Effector memory CD8-positive, alpha-beta T cell (primary cell): ENCODE data around the gene TLX2.

Experiments
- ATAC-seq: fragments of 150-1000 bp; cut with Tn5 transposase; replicated peaks from 2 replicates; pipeline ENCODE4 v1.10.0; 2021; ENCODE audit warnings: mild to moderate bottlenecking, moderate library complexity
- DNase-seq, 3 experiments: peaks; one replicate each; pipeline ENCODE4 v3.0.0; 2021
- H3K27ac Mint-ChIP-seq, 2 donors: one replicate each; pipeline ENCODE4 v1.8.0; 2022; ENCODE audit warnings: mild to moderate bottlenecking in 2 of 2, mixed read lengths in 2 of 2, moderate library complexity in 2 of 2
- H3K27me3 Mint-ChIP-seq, 2 donors: one replicate each; pipeline ENCODE4 v1.8.0; 2022; ENCODE audit warnings: mixed read lengths in 2 of 2
- H3K36me3 Mint-ChIP-seq: one replicate; pipeline ENCODE4 v1.8.0; 2022; ENCODE audit warnings: mild to moderate bottlenecking, moderate library complexity, mixed read lengths; ENCODE audit not compliant: insufficient read depth
- H3K4me1 Mint-ChIP-seq, 2 donors: one replicate each; pipeline ENCODE4 v1.8.0; 2022; ENCODE audit warnings: low read depth in 2 of 2, mixed read lengths in 2 of 2
- H3K4me3 Mint-ChIP-seq, 2 donors: one replicate each; pipeline ENCODE4 v1.8.0; 2022; ENCODE audit warnings: mild to moderate bottlenecking in 2 of 2, mixed read lengths in 2 of 2, moderate library complexity in 2 of 2
- H3K9me3 Mint-ChIP-seq, 2 donors: one replicate each; pipeline ENCODE4 v1.8.0; 2022; ENCODE audit warnings: mixed read lengths in 2 of 2

The TLX2 gene

GRCh38 chr2:74511104-74511989 is 2.9 kb upstream of the TLX2 start:
- DNase-seq (no peak), ATAC-seq (no peak)
- Mint-ChIP-seq H3K4me1 (peaks cover 27 to 42% of the 10 kb centered on the region in 2 donors), H3K27ac (no peak overlapping the region), H3K27me3 (peaks cover 17 to 49% of the 10 kb centered on the region in 2 donors), H3K36me3 (peaks cover 23% of the 10 kb centered on the region), H3K4me3 (no peak overlapping the region), H3K9me3 (no peaks in the 10 kb centered on the region)

DNA sequence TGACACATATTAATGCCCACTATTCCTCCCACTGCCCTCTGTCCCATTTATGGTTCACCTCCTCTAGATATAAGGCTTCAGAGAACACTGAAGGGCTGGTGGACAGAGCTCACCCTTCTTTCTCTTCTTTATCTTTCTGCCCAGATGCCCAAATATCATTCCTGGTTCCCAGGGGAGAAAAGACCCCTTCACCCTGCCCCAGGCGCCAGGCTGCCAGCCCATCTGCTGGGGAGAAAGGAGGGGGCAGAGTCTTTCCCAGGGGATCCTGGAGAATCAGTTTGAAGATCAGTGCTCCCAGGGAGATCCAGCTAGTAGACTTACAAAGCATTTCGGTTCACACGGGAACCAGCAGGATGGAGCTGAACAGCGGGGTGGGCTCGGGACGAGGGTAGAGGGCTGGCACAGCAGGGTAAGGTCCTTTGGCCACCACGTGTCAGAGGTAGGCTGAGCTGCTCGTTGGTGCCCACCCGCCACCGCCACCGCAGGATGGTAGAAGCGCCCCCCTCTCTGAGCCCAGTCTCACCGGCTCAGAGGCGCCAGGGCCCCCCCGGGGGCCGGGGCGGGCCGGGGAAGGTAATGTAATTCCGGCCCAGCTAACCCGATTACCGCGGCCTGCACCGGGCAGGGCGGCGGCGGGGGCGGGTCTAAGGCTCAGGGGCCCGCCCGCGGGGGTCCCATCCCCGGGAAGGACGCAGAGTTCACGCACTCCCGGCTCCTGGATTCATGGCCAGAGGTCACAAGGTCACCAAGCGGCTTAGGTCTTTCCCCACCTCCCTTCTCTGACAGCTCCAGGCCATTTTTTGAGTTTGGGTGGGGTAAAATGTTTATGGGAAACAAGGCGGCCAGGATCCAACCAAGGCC is 1.3 kb upstream of the TLX2 start:
- DNase-seq, result no peak
- Mint-ChIP-seq H3K36me3 (peaks cover 20% of the 10 kb centered on the region), H3K27ac (no peak overlapping the region), H3K9me3 (no peaks in the 10 kb centered on the region), H3K4me3 (peak overlapping the region; percentile 50 to 59), H3K4me1 (peaks cover 16 to 31% of the 10 kb centered on the region in 2 donors), H3K27me3 (peaks cover 33 to 65% of the 10 kb centered on the region in 2 donors)
- ATAC-seq, result no peak

DNA sequence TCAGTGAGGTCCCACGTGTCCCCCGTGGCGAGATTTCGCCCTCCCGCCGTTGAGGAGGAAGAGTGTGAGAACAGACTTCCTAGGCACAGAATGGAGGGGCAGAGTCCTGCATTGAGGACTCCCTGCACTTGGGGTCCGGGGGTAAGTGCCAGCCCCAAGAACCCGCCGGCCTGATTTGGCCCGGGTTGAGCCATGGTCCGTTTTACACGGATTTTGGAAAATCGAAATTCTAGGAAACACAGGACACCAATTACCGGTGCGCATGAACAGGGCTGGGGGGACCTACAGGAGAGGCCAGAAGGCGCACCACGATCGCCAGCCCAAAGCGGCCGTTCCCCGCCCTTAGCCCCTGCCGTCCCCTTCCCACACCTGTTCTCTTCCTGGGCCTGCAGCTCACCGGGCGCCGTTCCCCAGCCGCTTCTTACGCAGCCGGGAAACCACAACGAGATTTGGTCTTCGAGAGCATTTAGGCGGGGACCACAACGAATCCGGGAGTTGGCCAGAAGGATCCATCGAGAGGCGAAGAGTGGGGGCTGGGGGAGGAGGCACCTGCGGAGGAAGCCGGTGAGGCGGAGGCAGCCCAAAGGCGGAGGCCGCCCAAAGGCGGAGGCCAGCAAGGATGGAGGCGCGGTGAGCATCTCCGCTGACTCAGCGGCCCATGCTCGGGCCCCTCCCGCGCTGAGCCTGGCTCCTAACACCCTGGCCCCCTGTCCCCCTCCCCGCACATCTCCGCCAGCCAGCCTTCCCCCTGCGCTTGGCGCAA is 464 bp upstream of the TLX2 start:
- peaks cover 41 to 73% of the 10 kb centered on the region in 2 donors for H3K27me3 Mint-ChIP-seq

DNA sequence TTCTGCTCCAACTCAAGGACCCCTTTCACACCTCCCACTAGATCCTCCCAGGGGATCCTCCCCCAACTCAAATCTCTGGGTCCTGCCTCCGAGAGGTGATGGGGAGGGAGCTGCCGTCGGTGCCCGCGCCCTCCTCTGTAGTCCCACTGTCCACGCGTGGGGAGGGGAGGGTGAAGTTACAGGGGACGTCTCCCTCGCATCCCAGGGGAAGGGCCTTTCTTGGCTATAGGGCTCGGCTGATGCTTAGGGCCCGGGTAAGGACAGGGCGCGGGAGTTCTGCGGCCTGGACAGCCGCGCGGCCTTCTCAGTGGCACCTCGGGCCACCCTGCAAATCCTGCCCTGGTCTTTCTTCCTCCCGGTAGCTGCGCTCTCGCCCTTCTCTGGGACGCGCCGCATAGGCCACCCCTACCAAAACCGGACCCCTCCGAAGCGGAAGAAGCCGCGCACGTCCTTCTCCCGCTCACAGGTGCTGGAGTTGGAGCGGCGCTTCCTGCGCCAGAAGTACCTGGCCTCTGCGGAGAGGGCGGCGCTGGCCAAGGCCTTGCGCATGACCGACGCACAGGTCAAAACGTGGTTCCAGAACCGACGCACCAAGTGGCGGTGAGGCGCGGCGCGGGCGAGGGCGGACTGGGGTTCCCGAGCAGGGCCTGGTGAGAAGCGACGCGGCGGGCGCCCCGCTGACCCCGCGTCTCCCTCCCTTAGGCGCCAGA is 1.2 kb downstream of the TLX2 start:
- H3K27ac Mint-ChIP-seq, result peak overlapping the region in 1 of 2 donors; percentile 59
- H3K9me3 Mint-ChIP-seq, result no peaks in the 10 kb centered on the region
- DNase-seq (no peak), ATAC-seq (peak; percentile 12)
- H3K4me1 Mint-ChIP-seq, result peaks cover 9 to 24% of the 10 kb centered on the region in 2 donors
- peak overlapping the region; percentile 72 for H3K4me3 Mint-ChIP-seq
- peaks cover 57 to 90% of the 10 kb centered on the region in 2 donors for H3K27me3 Mint-ChIP-seq
- peaks cover 12% of the 10 kb centered on the region for H3K36me3 Mint-ChIP-seq

More for the DNA sequence above, 464 bp upstream of the TLX2 start:
- peak; percentile 15 for ATAC-seq
- Mint-ChIP-seq H3K4me3 (peak overlapping the region; percentile 50 to 59), H3K9me3 (no peaks in the 10 kb centered on the region), H3K27ac (no peak overlapping the region), H3K36me3 (peaks cover 12% of the 10 kb centered on the region), H3K4me1 (peaks cover 9 to 24% of the 10 kb centered on the region in 2 donors)
- no peak for DNase-seq

GRCh38 chr2:74515981-74516633 is 1.9 kb downstream of the TLX2 start:
- peak; percentile 74 for ATAC-seq
- Mint-ChIP-seq H3K4me1 (peaks cover 9 to 24% of the 10 kb centered on the region in 2 donors), H3K27me3 (peaks cover 64 to 93% of the 10 kb centered on the region in 2 donors), H3K4me3 (peak overlapping the region; percentile 72), H3K9me3 (no peaks in the 10 kb centered on the region), H3K36me3 (peaks cover 12% of the 10 kb centered on the region), H3K27ac (no peak overlapping the region)
- DNase-seq, result peak in 2 of 3 experiments; percentile 45 to 46

DNA sequence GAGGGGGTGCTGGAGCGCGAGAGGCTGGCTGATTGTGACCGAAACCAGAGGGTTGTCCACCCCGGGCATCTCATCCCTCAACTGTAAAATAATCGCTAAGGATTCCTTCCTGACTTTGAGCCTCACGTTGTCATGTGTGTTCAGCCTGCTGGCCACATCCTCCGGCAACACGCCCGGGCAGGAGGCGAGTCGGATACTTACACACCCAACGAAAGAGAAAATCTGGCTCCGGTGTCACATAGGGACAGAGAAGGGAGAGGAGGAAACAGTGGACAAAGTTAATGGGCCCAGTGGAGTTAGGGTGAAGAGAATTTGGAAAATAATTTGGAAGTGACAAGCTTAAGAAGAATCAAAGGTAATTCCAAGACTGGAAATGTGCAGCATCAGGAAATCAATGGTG is 2.4 kb downstream of the TLX2 start:
- Mint-ChIP-seq H3K9me3 (no peaks in the 10 kb centered on the region), H3K27me3 (peaks cover 66 to 92% of the 10 kb centered on the region in 2 donors), H3K4me1 (peaks cover 9 to 24% of the 10 kb centered on the region in 2 donors), H3K27ac (no peak overlapping the region), H3K4me3 (peak overlapping the region; percentile 72), H3K36me3 (peaks cover 12% of the 10 kb centered on the region)
- no peak for ATAC-seq
- no peak for DNase-seq

GRCh38 chr2:74522516-74522915 is 8.3 kb downstream of the TLX2 start:
- peaks cover 14% of the 10 kb centered on the region for H3K36me3 Mint-ChIP-seq
- no peak for ATAC-seq
- no peak overlapping the region for H3K4me3 Mint-ChIP-seq
- no peaks in the 10 kb centered on the region for H3K9me3 Mint-ChIP-seq
- no peak overlapping the region for H3K27ac Mint-ChIP-seq
- peaks cover 0 to 6% of the 10 kb centered on the region in 2 donors for H3K4me1 Mint-ChIP-seq
- no peak for DNase-seq
- peaks cover 37 to 40% of the 10 kb centered on the region in 2 donors for H3K27me3 Mint-ChIP-seq

DNA sequence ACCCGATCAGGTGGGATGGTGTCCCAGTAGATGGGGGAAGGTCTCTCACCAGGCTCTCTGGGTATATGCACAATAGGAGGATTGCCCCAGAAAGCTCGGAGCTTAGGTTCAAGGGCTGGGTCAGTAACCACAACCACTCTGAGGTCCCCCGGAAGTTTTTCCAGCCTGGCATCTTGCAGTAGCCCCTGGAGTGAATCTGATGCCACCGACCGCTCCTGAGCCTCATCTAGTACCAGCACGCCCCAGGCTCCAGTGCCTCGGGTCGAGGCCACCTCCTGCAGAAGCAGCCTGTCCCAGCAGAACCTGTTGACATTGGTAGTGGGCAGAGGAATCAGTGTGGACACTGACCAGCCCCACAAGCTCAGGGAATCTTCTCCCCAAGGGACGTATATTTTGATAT is 9.8 kb downstream of the TLX2 start:
- Mint-ChIP-seq H3K4me3 (no peak overlapping the region), H3K27ac (no peak overlapping the region), H3K4me1 (peaks cover 10 to 18% of the 10 kb centered on the region in 2 donors), H3K36me3 (peaks cover 27% of the 10 kb centered on the region), H3K9me3 (no peaks in the 10 kb centered on the region), H3K27me3 (peaks cover 22 to 25% of the 10 kb centered on the region in 2 donors)
- ATAC-seq, result no peak
- DNase-seq, result no peak

- Mint-ChIP-seq H3K27ac (no peak overlapping the region), H3K36me3 (peaks cover 38% of the 10 kb centered on the region), H3K4me1 (peaks cover 12 to 21% of the 10 kb centered on the region in 2 donors), H3K27me3 (peaks cover 11 to 14% of the 10 kb centered on the region in 2 donors), H3K4me3 (no peak overlapping the region), H3K9me3 (no peaks in the 10 kb centered on the region)
- DNase-seq (no peak), ATAC-seq (no peak)
These were observed 10.9 kb downstream of the TLX2 start for GRCh38 chr2:74524955-74525716.

DNA sequence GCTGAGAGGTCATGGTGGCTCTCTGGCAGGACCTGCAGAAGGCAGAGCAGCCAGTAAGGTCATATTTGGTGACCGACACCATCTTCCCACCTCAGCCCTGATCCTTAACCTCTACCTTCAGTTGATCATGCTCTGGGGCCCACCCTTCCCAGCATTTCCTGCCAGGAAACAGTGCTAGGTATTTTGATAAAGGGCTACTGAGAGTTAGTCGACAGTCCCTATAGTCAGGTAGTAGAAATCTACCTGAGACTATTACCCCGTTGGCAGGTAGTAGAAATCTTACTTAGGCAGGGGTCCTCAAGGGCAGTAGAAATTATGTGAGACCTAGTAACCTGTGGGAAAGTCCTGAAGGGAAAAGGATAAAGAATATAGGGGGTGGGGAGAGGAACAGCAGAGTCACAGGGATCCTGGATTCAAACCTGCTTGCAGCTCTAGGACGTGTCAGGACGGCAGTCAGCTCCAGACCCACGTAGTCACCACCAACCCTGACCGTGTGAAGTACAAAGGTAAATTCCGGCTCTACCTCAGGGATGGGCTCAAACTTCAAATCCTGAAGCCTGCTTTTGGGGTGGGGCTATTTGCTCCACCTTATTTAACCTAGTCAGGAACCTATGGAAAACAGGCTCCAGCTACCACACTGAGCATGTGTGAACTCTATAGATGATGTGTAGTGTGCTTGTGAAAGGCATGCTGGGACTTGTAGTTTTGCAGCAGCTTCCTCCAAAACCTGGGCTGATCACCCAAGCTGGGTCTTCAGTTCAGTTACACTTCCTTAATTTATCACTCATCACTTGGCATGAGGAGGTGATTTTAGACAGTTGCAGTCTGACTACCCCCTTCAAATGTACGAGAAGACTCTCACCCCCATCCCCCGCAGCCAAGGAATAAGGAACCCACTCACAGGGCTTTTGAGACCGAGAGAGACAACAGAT is 11.7 kb downstream of the TLX2 start, which contains the start of gene DQX1:
Gene DQX1 (minus strand): TSS at position 515 of the 932 bp plus-strand sequence. CDS start 502 bp downstream, at position 13.
- no peak within 1 kb of the TSS for H3K4me3 Mint-ChIP-seq
- no peak for DNase-seq

More for the DNA sequence above, 11.7 kb downstream of the TLX2 start, which contains the start of gene DQX1:
- H3K27ac Mint-ChIP-seq, result no peak within 1 kb of the TSS
- H3K9me3 Mint-ChIP-seq, result no peaks in the 10 kb centered on the region
- peaks cover 3 to 5% of the 10 kb centered on the region in 2 donors for H3K27me3 Mint-ChIP-seq
- peaks cover 42% of the 10 kb centered on the region for H3K36me3 Mint-ChIP-seq
- peaks cover 16 to 28% of the 10 kb centered on the region in 2 donors for H3K4me1 Mint-ChIP-seq
- ATAC-seq, result no peak
